GM18907 (cell line): ENCODE data around the gene AKAP13.
"Not testable (repeated sequence)": the region's sequence is repeated elsewhere in the genome, so short reads cannot be mapped to it uniquely, and the experiment has no call there.

Source experiments
- ATAC-seq: cut with Tn5 transposase; IDR thresholded peaks from one replicate; pipeline ENCODE4 v1.9.1; 2021; ENCODE audit warnings: mild to moderate bottlenecking, moderate library complexity; ENCODE audit not compliant: unreplicated experiment

The AKAP13 gene

DNA sequence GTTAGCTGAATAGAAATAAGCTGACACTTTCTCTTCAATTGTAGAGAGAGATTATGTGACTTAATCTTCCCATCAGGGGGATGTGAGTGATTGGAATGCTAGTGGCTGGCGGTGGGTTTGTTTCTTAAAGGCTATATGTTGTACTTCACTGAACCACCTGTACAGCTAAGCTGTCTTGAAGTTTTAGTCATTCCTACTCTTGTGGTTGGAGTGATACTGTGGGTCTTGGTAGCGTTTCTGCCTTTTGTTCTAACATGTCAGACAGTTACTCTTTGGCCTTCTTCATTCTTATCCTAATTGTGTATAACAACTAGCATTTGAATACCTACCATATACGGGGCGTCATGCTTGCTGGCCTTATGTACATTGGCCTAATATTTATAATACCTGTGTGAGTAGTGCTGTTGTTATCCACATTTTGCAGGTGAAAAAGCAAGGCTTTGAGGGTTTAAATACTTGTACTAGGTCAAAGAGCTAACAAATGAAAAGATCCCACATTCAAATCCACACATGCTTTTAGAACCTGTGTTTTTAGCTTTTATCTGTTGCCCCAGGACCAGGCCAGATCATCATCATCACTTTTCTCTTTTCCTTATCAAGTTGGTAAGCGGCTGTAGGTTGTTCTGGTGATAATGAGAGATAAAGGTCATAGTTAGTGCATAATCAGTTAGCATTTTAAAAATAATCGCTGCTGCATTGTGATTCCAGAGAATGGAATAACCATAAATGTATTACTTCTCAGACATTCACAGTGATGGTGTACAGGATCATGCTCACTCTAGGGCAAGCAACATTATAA lies 50.2 kb downstream of the AKAP13 start:
- peak; percentile 98 for ATAC-seq

DNA sequence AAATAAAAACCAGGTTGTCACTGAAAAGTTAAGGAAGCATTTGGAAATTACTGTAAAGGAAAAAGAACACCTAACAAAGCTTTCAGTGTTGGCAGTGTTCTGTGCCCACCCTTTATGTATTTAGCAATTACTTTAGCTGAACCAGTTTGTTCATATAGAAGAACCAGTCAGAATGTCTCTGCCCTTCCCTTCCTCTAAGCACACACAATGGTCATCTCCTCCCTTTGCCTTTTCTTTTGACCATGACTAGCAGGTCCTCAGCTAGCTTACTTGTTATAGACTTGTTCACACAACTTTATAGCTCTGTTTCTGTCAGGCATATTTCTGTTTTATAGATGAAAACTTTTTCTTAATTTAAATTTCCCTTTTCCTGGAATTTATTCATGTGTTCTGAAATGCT lies 59.6 kb downstream of the AKAP13 start:
- no peak for ATAC-seq

DNA sequence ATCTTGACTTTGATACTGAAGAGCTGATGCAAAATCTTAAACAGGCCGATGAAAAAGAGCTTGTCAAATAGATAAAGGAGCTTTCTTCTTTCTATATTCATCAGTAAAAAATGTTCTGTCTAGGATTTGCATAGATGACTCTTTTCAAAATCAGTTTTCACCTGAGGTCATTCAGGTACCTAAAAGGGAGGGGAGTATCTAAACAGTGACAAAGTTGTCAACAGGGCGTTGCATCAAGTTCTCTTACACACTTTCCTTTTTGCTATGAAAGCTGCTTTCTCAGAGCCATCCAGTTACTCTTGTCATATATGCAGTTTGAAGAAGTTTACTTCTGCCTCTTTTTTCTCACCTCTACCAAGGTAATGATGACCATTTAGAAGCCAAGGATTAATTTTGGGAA lies 60.0 kb downstream of the AKAP13 start:
- ATAC-seq: peak; percentile 50

DNA sequence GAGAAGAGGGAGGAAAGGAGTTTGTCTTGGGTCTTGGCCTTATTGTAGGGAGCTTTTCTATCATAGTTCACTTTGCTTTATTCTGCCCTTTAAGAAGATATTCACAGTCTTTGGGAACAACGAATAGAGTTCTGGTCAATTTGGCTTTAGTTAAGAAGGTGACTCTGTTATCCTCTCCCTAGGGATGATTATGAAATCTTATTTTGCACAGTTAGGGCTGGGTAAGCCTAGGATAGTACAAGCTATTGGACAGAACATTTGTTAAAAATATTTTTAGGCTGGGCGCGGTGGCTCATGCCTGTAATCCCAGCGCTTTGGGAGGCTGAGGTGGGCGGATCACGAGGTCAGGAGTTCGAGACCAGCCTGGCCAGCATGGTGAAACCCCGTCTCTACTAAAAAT lies 61.5 kb downstream of the AKAP13 start:
- ATAC-seq: not testable (repeated sequence)

DNA sequence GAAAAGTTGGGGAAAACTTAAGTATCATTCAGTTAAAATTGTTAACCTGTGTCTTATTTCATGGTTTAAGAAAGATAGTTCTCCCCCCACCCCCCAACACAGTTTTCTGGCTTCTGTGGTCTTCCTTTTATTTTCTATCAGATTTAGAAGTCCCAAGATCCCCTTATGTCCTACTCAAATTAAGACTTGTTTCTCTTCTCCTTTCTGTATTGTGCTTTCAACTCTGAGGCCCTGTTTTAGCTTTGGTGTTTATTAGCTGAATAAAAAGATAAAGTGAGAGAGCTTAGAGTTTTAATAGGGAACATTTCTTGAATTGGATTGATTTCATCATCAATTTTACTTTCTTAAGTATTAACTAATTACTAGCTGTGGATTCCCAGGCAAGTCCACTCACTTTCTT lies 62.6 kb downstream of the AKAP13 start:
- peak; percentile 56 for ATAC-seq

DNA sequence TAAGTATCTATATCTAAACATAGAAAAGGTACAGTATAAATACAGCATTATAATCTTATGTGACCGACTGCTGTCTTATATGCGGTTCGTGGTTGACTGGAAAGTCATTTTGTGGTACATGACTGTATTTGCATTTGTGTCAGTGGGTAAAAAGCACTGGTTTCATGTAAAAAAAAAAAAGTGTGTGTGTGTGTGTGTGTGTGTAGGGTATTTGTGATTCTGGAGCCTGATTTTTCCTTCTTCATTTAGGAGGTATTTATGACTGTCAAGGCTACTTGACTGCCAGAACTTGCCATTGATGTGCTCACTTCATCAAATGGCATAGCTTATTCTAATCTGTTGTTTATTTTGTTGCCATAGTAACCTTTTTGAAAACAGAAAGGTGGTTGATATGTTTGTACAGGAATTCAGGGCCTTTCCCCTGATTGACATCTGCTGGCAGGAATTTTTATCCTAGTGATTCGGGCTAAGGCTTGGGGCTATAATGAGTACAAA lies 63.2 kb downstream of the AKAP13 start:
- ATAC-seq: peak; percentile 78

DNA sequence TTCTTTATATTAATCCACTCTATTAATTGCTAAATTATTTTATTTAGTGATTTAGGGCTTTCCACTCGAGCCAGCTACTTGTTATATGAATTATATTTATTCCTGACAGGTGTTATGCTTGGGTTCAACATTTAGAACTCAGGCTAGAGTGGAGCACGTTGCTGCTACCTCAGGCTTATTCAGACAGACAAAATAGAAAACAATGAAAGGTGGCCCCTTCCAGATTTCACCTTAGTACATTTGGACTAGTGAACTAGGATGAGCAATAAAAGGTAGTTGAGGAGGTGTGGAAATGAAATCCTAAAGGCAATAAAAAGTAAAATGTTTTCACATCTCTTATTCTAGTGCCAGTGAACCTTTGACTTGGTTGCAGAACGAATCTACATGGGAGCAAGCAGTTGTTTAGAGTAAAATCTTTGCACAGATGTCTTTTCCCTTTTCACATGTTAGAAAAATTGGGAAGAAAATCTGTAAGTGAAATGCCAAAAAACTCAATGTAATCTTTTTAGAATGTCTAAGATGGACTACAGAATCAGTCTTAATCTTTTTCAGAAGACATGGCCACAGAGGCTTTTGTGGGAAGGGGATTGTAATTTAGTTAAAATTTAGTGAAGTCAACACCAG lies 63.8 kb downstream of the AKAP13 start:
- ATAC-seq: no peak

DNA sequence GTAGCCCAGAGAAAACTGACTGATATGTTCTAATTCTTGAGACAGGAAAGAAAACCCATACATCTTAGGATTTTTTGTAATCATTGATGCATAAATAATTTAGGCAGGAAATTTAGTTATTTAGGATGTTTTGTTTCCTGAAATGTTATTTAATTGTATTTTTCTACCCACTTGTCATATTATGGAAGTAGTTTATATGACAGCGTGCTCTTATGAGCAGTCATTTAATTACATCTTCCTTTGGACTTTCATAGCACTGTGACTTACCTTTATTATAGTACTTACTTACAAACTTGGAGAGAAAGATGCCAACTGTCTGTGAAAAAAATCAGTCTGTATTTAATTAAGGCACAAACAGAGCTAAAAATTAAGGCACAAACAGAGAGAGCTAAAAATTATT lies 65.0 kb downstream of the AKAP13 start:
- ATAC-seq: no peak

DNA sequence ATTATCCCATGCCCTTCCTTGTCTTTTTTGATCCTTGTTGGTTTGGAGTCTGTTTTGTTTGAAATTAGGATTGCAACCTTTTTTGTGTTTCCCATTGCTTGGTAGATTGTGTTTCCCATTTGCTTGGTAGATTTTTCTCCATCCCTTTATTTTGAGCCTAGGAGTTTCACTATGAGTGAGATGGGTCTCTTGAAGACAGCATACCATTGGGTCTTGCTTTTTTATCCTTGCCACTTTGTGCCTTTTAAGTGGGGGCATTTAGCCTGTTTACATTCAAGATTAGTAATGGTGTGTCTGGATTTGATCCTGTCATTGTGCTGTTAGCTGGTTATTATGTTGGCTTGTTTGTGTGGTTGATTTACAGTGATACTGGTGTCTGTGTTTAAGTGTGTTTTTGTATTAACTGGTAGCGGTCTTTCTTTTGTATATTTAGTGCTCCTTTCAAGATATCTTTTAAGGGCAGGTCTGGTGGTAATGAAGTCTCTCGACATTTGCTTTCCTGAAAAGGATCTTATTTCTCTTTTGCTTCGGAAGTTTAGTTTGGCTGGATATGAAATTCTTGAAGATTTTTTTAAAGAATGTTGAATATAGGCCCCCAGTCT lies 70.8 kb downstream of the AKAP13 start:
- ATAC-seq: no peak

DNA sequence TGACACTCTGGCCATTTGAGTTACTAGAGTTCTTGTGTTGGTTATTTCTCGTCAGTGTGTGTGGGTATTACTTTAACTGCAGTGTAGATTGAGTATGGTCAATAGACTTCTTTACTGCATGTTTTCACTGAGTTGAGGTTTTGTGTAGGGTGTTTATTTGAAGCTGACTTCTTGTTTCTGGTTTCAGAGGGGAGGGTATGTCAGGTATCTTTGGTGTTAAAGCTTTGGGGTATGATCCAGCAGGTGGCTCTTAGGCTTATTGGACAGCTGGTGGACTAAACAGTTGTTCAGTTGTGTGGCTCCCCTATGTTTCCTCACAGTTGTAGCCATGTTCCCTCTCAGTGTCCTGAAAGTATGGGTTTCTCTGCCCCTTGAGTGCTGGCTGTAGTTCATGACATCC lies 72.0 kb downstream of the AKAP13 start:
- ATAC-seq: no peak

DNA sequence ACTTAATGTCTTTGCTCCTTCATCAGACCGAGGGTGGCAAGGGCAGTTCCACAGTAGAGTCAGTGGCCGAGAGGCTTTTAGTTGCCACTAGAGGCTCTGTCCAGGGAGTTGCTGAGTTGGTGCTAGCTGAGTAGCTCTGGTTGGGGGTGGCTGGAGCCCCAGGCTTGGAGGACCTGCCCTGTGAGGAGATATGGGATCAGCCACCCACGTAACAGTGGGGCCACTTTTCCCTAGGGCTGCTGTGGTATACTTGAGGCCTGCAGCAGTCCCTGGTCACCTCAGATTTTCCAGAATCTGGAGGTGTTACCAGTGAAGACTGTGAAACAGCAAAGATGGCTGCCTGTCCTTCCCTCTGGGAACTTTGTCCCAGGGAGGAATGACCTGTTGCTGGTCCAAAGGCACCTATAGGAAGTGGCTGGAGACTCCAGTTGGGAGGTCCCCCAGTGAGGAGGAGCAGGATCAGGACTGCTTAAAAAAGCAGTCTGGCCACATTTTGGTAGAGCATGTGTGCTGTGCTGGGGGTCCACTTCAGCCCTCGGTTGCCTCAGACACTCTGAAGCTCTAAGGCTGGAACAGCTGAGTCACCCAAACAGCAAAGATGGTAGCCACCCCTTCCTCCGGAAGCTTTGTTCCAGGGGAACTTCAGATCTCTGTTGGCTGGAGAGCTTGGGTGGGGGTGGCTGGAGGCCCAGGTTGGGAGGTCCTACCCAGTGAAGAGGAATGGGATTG lies 72.9 kb downstream of the AKAP13 start:
- ATAC-seq: no peak

DNA sequence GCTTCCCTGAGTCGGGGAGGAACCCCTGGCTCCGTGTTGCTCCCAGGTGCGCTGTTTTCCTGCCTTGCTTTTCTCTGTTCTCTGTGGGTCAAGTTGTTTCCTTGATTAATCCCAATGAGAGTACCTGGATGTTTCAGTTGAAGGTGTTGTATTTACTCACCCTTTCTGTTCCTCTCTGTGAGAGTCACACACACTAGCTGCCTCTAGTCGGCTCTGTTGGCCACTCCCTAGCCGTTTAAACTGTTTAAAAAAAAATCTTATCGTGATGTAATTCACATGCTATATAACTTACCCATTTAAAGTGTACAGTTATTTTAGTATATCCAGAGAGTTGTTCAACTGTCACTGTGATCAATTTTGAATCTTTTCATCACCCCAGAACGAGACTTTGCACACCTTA lies 74.0 kb downstream of the AKAP13 start:
- ATAC-seq: no peak

DNA sequence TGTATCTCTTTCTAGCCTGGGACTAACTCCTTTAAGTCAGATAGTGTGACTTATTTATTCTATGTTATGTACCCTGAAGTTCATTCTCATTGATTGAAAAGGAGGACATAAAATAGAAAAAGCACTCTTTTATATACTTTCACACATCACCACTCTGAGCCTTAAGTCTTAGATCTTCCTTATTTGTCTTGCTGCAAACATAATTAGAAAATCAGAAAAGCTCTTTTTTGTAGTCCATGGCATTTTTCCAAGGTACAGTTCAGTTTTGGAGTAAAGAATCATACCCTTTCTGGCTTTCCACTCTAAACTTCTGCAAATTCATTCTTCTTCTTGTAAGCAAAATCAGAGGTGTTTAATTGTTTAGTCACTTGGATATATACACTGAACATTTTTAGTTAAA lies 75.5 kb downstream of the AKAP13 start:
- ATAC-seq: no peak

DNA sequence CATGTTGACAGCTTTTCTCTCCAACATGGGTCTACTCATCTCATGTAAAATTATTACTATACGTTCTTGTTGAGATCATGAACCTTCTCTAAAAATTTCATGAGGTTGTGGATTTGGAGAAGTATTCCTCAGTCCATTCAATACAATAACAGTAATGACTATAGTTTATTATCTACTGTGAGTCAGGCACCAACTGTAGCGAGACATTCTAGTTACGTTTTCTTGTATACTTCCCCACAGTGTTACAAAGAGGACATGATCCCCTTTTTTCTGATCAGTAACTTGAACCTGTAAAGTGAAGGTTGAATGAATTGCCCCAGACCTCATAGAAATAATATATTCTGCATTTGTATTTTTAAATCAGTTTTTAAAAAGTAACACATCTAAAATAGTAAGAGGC lies 76.4 kb downstream of the AKAP13 start:
- ATAC-seq: peak; percentile 32

DNA sequence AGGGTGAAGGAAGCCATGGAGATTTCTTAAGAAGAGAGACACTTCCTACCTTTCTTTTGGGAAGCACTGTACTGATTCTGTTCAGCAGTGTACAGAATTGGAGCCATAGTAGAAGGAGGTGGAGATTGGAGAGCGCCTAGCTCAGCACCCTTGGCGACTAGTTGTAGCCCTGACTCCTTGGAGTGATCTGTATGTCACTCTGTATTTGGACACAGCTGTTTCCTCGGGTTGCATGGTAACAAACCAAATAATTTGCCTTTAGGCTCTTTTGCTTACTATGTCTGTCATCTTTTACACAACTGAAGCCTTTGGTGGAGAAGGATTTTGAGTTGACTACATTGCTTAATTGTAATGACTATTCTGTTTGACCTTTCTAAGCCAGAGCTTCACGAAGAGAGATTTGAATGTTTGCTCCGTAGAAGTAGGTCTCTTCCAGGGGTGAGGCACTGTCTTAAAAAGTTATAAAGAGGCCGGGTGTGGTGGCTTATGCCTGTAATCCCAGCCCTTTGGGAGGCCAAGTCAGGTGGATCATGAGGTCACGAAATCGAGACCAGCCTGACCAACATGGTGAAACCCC lies 77.1 kb downstream of the AKAP13 start:
- ATAC-seq: peak; percentile 85

DNA sequence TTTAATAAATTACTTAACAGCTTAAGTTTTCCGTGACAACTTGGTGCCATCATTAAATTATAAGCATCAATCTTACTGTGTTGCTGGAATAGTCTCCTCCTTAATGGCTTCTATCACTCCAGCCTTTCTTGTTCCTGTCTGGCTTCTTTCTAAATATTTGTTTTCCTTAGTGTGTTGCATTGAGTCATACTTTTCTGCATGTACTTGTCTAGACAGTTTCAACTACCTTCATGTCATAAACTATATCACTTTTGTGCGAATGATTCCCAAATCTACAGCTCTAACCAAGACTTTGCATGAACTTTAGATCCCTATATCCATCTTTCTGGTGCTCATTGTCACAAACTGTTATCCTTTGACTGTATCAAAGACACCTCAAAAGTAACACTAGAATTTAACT lies 78.4 kb downstream of the AKAP13 start:
- no peak for ATAC-seq

DNA sequence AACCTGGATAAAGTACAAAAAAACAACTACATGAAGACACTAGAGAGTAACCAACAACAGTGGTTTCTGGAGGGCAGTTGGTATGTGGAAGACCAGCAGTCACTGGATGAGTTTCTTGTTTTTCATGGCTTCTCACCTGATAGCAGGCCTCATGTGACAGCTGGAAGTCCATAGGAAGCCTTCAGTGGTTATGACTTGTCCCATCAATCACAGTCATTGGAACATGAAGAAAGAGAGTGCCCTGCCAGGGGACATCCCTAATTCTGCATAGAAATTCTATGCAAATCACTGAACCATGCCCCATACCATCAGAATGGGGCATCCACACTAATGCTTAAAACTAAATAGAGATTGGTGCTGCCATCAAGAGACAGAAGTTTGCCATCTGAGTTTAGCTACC lies 81.6 kb downstream of the AKAP13 start:
- ATAC-seq: no peak

DNA sequence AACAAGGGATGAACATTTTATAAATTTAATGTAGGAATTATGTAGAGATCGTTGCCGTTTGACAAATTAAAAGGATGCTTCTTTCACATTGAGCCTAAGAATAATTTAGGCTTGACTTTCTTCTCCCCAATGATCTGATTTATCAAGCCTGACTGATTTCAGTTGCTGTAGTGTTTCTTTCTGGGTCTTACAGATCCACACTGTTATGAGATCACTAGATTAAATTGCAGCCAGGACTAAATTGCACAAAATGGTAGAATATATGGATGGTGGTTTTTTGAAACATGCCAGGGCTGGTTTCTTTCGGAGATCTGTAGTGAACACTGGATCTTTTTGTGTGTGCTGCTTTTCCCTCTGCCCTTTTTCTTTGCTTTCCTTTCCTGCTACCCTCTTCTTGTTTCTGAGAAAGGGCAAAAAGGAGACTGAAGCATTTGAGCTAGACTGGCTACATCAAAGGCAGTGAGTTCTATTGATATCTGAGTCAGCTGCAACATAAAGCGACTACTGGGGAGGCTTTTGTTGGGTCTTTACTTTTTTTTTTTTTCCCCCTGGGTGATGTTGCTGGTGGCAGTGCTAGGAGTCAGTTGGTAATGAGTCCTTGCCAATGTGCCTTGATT lies 83.0 kb downstream of the AKAP13 start:
- ATAC-seq: no peak

DNA sequence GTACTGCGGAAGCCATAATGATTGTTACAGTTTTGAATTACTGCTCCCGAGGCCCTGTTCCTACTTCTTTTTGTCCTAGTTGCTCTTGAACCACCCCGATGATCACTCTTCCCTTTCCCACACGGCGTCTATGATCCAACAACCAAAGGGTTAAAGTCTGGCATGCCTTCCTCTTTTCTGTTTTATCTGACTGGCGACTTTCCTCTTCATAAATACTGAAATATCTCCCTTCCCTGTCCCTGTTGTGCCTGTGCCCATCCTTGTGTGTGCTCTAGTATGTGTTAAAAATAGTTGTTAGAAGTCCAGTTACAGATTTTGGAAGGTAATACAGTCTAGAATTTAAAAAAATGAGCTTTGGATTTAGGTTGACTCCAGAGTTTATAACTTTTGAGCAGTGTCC lies 83.6 kb downstream of the AKAP13 start:
- ATAC-seq: no peak

DNA sequence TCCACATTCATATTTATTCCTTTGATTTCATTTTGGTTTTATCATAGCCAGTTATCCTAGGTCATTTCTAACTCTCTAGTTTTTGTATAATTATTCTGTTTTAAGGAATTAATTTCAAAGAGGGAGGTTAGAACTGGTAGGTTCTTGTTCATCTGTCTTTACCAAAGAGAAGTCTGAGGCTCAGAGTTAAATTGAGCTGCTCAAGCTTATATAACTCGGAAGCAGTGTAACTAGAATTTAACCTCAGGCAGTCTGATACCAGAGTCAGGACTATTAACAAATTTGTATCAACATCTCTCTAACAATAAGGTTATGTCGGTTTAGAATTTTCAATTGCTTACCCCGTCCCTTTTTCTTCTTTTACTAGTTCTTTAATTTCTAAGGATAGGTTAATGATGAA lies 84.1 kb downstream of the AKAP13 start:
- no peak for ATAC-seq
